Stromal cell of bone marrow (primary cell): ENCODE measurements around the gene RAP1B.

Experiments used
- DNase-seq: peaks from one replicate; pipeline ENCODE4 v3.0.0-alpha.2; 2012; ENCODE audit warnings: low read depth

Gene RAP1B

GRCh38 chr12:68699486-68699885 lies 88.8 kb downstream of the RAP1B start:
- DNase-seq, result no peak
